Measurements from ENCODE around the gene LRRC7.

DNA sequence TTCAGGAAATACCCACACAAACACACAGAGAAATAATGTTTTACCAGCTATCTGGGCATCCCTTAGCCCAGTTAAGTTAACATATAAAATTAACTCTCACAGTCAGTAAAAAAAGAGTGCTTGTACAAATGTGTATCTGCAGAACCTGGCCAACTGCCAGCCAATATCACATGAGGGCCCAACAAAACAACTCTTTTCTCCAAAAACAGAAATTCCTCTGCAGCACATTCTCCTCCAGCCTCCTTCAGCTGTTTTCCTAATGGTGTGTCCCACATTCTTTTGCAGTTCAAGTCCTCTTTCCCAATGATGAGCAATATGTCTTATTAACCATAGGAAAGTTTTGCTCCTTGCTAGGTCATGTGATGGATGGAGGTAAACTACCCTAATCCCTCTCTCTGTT, 75.5 kb downstream of the LRRC7 start:
- TF ChIP-seq SMC3 (IDR thresholded peaks at IDR 0.05; ENCODE audit: low read length) (no peak), ZNF776 (CRISPR knock-in tag; IDR thresholded peaks at IDR 0.05) (no peak), HMGA1 (CRISPR knock-in tag; conservative IDR thresholded peaks at IDR 0.05) (no peak), POLR2AphosphoS5 (IDR thresholded peaks at IDR 0.05; ENCODE audit: low read depth, low read length) (no peak), TCF7 (IDR thresholded peaks at IDR 0.05; ENCODE audit: low read depth) (no peak), EZH2 (conservative IDR thresholded peaks at IDR 0.05; ENCODE audit: low read depth, low read length) (no peak), ZNF580 (CRISPR knock-in tag; IDR thresholded peaks at IDR 0.05; ENCODE audit: borderline replicate concordance, low read depth) (no peak), SIN3A (IDR thresholded peaks at IDR 0.05; ENCODE audit: borderline replicate concordance, low read depth, low read length) (no peak), SAP130 (CRISPR knock-in tag; IDR thresholded peaks at IDR 0.05; ENCODE audit: low read depth) (no peak), RORA (CRISPR knock-in tag; IDR thresholded peaks at IDR 0.05) (no peak), NFKB2 (CRISPR knock-in tag; IDR thresholded peaks at IDR 0.05; ENCODE audit: borderline replicate concordance) (no peak), TCF7L2 (IDR thresholded peaks at IDR 0.05; ENCODE audit: low read depth, low read length) (no peak)
- TF ChIP-seq, protein P1, sequence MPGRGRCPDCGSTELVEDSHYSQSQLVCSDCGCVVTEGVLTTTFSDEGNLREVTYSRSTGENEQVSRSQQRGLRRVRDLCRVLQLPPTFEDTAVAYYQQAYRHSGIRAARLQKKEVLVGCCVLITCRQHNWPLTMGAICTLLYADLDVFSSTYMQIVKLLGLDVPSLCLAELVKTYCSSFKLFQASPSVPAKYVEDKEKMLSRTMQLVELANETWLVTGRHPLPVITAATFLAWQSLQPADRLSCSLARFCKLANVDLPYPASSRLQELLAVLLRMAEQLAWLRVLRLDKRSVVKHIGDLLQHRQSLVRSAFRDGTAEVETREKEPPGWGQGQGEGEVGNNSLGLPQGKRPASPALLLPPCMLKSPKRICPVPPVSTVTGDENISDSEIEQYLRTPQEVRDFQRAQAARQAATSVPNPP (CRISPR knock-in tag; IDR thresholded peaks at IDR 0.05), result no peak
- TF ChIP-seq, protein P2, sequence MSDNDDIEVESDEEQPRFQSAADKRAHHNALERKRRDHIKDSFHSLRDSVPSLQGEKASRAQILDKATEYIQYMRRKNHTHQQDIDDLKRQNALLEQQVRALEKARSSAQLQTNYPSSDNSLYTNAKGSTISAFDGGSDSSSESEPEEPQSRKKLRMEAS (IDR thresholded peaks at IDR 0.05), result no peak

Data from HepG2 (cell line).